KOPT-K1 (cell line): ENCODE data around the gene FAR2.
A peak's percentile ranks its signal among the peaks of the same experiment; 100 is the strongest.
"Not testable (repeated sequence)": the region's sequence is repeated elsewhere in the genome, so short reads cannot be mapped to it uniquely, and the experiment has no call there.

Experiments used
- H3K27ac ChIP-seq: fragments of 200-600 bp; sonication (generic); 2 replicates; pipeline ENCODE4 v1.5.1; 2016; ENCODE audit warnings: antibody characterized with exemption, mild to moderate bottlenecking, low read depth, low read length; ENCODE audit not compliant: poor library complexity, severe bottlenecking
- H3K36me3 ChIP-seq: fragments of 200-600 bp; sonication (generic); 2 replicates; pipeline ENCODE4 v1.5.1; 2017; ENCODE audit warnings: antibody characterized with exemption, mild to moderate bottlenecking, low read length, moderate library complexity; ENCODE audit not compliant: insufficient read depth
- H3K9me3 ChIP-seq: fragments of 200-600 bp; sonication (generic); 2 replicates; pipeline ENCODE4 v1.5.1; 2017; ENCODE audit warnings: antibody characterized with exemption, low read length, mild to moderate bottlenecking; ENCODE audit not compliant: insufficient read depth, poor library complexity, severe bottlenecking

FAR2 gene

GRCh38 chr12:29380536-29381523 lies 231.8 kb downstream of the FAR2 start, which contains the start of gene ERGIC2:
TSS of gene ERGIC2 (minus strand) at chr12:29381172. CDS start at chr12:29371633, 9,539 bp downstream.
- Histone ChIP-seq H3K27ac (peak within 1 kb of the TSS; percentile 89), H3K9me3 (peaks cover 7% of the 10 kb centered on the region), H3K36me3 (peaks cover 19% of the 10 kb centered on the region)

GRCh38 chr12:29382251-29382650 lies 233.2 kb downstream of the FAR2 start:
- no peak overlapping the region for H3K27ac ChIP-seq
- peaks cover 3% of the 10 kb centered on the region for H3K9me3 ChIP-seq
- peaks cover 10% of the 10 kb centered on the region for H3K36me3 ChIP-seq

DNA sequence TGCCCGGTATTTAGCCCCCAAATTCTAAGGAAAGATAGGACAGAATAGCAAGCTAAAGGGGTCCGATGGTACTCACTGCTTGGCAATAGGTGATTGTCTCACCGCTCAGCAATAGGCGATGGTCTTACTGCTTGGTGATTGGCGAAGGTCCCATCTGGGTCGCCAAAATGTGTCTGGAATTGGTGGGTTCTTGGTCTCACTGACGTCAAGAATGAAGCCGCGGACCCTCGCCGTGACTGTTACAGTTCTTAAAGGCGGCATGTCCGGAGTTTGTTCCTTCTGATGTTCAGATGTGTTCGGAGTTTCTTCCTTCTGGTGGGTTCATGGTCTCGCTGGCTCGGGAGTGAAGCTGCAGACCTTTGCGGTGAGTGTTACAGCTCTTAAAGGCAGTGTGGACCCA lies 236.1 kb downstream of the FAR2 start:
- not testable (repeated sequence) for H3K27ac ChIP-seq, H3K9me3 ChIP-seq, H3K36me3 ChIP-seq
